Measurements from ENCODE around the gene MAP4K3. TPM values are rescaled to one million over a fixed set of nuclear protein-coding genes. Genes with fewer than 3 reads are reported as not detected.
"Not testable (repeated sequence)": the region's sequence is repeated elsewhere in the genome, so short reads cannot be mapped to it uniquely, and the experiment has no call there.

Gene MAP4K3
- total RNA-seq, 1 donor from 2014 or later: 38.5 TPM

- Histone ChIP-seq H3K4me3 (no peak overlapping the region), H3K9me3 (no peaks in the 10 kb centered on the region), H3K4me1 (peaks cover 15% of the 10 kb centered on the region), H3K27ac (no peak overlapping the region), H3K27me3 (no peaks in the 10 kb centered on the region), H3K36me3 (no peaks in the 10 kb centered on the region)
- intact Hi-C loops (cut with DNase I): no loop called here
- no peak for DNase-seq (ENCODE audit: extremely low spot score in 2 of 2)
- TF ChIP-seq POLR2AphosphoS5 (IDR thresholded peaks at IDR 0.05; ENCODE audit: insufficient read depth in 1 of 2, low read depth in 1 of 2): no peak
- TF ChIP-seq, protein P1, sequence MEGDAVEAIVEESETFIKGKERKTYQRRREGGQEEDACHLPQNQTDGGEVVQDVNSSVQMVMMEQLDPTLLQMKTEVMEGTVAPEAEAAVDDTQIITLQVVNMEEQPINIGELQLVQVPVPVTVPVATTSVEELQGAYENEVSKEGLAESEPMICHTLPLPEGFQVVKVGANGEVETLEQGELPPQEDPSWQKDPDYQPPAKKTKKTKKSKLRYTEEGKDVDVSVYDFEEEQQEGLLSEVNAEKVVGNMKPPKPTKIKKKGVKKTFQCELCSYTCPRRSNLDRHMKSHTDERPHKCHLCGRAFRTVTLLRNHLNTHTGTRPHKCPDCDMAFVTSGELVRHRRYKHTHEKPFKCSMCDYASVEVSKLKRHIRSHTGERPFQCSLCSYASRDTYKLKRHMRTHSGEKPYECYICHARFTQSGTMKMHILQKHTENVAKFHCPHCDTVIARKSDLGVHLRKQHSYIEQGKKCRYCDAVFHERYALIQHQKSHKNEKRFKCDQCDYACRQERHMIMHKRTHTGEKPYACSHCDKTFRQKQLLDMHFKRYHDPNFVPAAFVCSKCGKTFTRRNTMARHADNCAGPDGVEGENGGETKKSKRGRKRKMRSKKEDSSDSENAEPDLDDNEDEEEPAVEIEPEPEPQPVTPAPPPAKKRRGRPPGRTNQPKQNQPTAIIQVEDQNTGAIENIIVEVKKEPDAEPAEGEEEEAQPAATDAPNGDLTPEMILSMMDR (IDR thresholded peaks at IDR 0.05): no peak
- no peak for TF ChIP-seq POLR2A (IDR thresholded peaks at IDR 0.05)
Observed at GRCh38 chr2:39392672-39393071, 44.4 kb downstream of the MAP4K3 start.

DNA sequence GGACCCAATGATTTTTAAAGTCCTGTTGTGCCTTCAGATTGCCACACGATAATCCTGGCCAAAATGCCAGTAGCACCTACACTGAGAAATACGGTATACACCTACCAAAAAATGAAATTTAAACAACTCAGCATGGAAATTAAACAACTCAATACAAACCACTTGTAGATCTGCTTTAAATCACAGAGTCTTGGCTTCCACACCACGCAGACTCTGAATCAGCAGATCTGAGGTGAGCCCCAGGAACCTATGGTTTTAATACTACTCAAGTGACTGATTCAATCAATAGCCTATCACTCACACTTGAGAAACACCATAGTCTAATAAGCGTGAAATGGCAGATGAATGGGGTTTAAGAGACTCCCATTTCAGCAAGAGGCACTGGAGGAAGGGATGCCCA is 46.9 kb downstream of the MAP4K3 start:
- no peaks in the 10 kb centered on the region for H3K36me3 ChIP-seq
- H3K27ac ChIP-seq: no peak overlapping the region
- H3K27me3 ChIP-seq: no peaks in the 10 kb centered on the region
- H3K9me3 ChIP-seq: peaks cover 3% of the 10 kb centered on the region
- no peak for DNase-seq (ENCODE audit: extremely low spot score in 2 of 2)
- intact Hi-C loops (cut with DNase I): no loop called here
- peaks cover 15% of the 10 kb centered on the region for H3K4me1 ChIP-seq
- TF ChIP-seq POLR2AphosphoS5 (IDR thresholded peaks at IDR 0.05; ENCODE audit: insufficient read depth in 1 of 2, low read depth in 1 of 2) (no peak), POLR2A (IDR thresholded peaks at IDR 0.05) (no peak)
- TF ChIP-seq, protein P1 (IDR thresholded peaks at IDR 0.05): no peak
- H3K4me3 ChIP-seq: no peak overlapping the region

GRCh38 chr2:39386064-39386463 is 51.0 kb downstream of the MAP4K3 start:
- intact Hi-C loops (cut with DNase I): no loop called here
- Histone ChIP-seq H3K27me3 (no peaks in the 10 kb centered on the region), H3K4me3 (no peak overlapping the region), H3K9me3 (peaks cover 3% of the 10 kb centered on the region), H3K36me3 (no peaks in the 10 kb centered on the region), H3K4me1 (peaks cover 25% of the 10 kb centered on the region), H3K27ac (no peak overlapping the region)
- DNase-seq (ENCODE audit: extremely low spot score in 2 of 2): no peak
- no peak for TF ChIP-seq POLR2AphosphoS5 (IDR thresholded peaks at IDR 0.05; ENCODE audit: insufficient read depth in 1 of 2, low read depth in 1 of 2)
- TF ChIP-seq, protein P1 (IDR thresholded peaks at IDR 0.05): no peak

DNA sequence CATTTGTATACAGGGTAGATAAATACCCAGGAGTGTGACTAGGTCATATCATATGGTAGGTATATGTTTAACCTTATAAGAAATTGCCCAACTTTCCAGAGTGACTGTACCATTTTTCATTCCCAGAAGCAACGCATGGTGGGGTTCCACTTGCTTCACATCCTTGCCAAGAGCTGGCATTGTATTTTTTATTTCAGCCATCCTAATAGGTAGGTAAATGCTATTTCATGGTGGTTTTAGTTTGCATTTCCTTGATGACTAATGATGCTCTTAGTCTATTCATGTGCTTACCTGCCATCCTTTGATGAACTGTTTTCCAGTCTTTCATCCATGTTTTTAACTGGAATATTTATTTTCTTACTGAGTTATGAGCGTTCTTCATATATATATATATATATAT is 51.9 kb downstream of the MAP4K3 start:
- intact Hi-C loops (cut with DNase I): no loop called here
- TF ChIP-seq, protein P1 (IDR thresholded peaks at IDR 0.05): no peak
- TF ChIP-seq POLR2A (IDR thresholded peaks at IDR 0.05): no peak
- no peak for TF ChIP-seq POLR2AphosphoS5 (IDR thresholded peaks at IDR 0.05; ENCODE audit: insufficient read depth in 1 of 2, low read depth in 1 of 2)
- Histone ChIP-seq H3K9me3 (peaks cover 3% of the 10 kb centered on the region), H3K36me3 (no peaks in the 10 kb centered on the region), H3K4me1 (peaks cover 34% of the 10 kb centered on the region), H3K27ac (no peak overlapping the region), H3K4me3 (no peak overlapping the region), H3K27me3 (no peaks in the 10 kb centered on the region)
- no peak for DNase-seq (ENCODE audit: extremely low spot score in 2 of 2)

GRCh38 chr2:39384071-39384470 is 53.0 kb downstream of the MAP4K3 start:
- H3K4me3 ChIP-seq; H3K36me3 ChIP-seq; H3K27ac ChIP-seq; H3K9me3 ChIP-seq; intact Hi-C loops (cut with DNase I); H3K27me3 ChIP-seq; DNase-seq (ENCODE audit: extremely low spot score in 2 of 2): not testable (repeated sequence)
- peaks cover 39% of the 10 kb centered on the region for H3K4me1 ChIP-seq

GRCh38 chr2:39383146-39383545 is 53.9 kb downstream of the MAP4K3 start:
- no peaks in the 10 kb centered on the region for H3K27me3 ChIP-seq
- no peak overlapping the region for H3K4me3 ChIP-seq
- no peak overlapping the region for H3K27ac ChIP-seq
- peaks cover 3% of the 10 kb centered on the region for H3K9me3 ChIP-seq
- intact Hi-C loops (cut with DNase I): no loop called here
- H3K4me1 ChIP-seq: peaks cover 39% of the 10 kb centered on the region
- TF ChIP-seq, protein P1 (IDR thresholded peaks at IDR 0.05): no peak
- TF ChIP-seq POLR2AphosphoS5 (IDR thresholded peaks at IDR 0.05; ENCODE audit: insufficient read depth in 1 of 2, low read depth in 1 of 2) (no peak), POLR2A (IDR thresholded peaks at IDR 0.05) (no peak)
- no peak for DNase-seq (ENCODE audit: extremely low spot score in 2 of 2)
- H3K36me3 ChIP-seq: no peaks in the 10 kb centered on the region

All from vagina (tissue), 2 donors.